Fibroblast of villous mesenchyme (primary cell): ENCODE results near the gene TCERG1L. TPM values are rescaled to one million over a fixed set of nuclear protein-coding genes. Genes with fewer than 3 reads are reported as not detected.

Source experiments
- DNase-seq: peaks from one replicate; pipeline ENCODE4 v3.0.0-alpha.2; 2010; ENCODE audit warnings: low read depth
- H3K4me3 ChIP-seq: 2 replicates; pipeline ENCODE4 v1.5.1; 2011; ENCODE audit warnings: low read depth, mild to moderate bottlenecking, low read length
- total RNA-seq: library from RNA; depleted of rRNA; stranded (reverse); fragments of >200 nt; gene quantifications from 2 replicates; pipeline ENCODE4 v1.2.3, GENCODE V29; 2012
- TF ChIP-seq, protein P1 (sequence below): IDR thresholded peaks from 2 replicates; pipeline ENCODE4 v1.5.1; 2012; ENCODE audit warnings: low read depth, mild to moderate bottlenecking, low read length; ENCODE audit not compliant: insufficient read depth

TCERG1L gene
- total RNA-seq, 1 donor, result not detected

DNA sequence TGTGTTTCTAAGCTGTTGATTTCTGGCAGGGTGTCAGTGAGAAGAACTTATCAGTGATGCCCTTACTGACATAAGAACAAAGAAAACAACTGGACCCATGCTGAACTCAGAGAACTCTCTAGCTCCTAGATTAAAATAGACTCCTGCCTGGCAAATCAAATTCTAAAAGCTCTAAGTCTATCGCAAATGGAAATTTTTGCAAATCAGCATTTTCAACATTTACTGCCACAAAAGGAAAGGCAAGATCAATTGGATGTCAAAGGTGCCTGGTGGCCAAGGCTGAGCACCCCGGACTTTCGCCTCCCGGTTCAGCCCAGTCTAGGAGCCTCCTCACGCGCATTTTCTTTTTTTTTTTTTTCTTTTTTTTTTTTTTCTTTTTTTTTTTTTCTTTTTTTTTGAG is 251.6 kb downstream of the TCERG1L start:
- TF ChIP-seq, protein P1, sequence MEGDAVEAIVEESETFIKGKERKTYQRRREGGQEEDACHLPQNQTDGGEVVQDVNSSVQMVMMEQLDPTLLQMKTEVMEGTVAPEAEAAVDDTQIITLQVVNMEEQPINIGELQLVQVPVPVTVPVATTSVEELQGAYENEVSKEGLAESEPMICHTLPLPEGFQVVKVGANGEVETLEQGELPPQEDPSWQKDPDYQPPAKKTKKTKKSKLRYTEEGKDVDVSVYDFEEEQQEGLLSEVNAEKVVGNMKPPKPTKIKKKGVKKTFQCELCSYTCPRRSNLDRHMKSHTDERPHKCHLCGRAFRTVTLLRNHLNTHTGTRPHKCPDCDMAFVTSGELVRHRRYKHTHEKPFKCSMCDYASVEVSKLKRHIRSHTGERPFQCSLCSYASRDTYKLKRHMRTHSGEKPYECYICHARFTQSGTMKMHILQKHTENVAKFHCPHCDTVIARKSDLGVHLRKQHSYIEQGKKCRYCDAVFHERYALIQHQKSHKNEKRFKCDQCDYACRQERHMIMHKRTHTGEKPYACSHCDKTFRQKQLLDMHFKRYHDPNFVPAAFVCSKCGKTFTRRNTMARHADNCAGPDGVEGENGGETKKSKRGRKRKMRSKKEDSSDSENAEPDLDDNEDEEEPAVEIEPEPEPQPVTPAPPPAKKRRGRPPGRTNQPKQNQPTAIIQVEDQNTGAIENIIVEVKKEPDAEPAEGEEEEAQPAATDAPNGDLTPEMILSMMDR, result no peak
- no peak for DNase-seq
- no peak overlapping the region for H3K4me3 ChIP-seq

DNA sequence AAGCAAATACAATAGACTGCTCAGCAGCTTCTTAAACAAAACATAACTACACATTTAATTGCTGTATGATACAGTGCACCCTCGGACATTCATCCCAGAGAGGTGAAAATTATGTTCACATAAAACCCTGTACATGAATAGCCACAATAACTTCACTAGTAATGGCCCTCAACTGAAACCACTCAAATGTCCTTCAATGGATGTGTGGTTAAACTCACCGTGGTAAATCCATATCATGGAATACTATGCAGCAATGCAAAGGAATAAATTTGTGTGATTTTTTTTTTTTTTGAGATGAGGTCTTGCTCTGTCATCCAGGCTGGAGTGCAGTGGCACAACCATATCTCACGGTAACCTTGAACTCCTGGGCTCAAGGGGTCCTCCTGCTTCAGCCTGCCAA is 252.7 kb downstream of the TCERG1L start:
- no peak overlapping the region for H3K4me3 ChIP-seq
- TF ChIP-seq, protein P1, result no peak
- DNase-seq, result no peak

DNA sequence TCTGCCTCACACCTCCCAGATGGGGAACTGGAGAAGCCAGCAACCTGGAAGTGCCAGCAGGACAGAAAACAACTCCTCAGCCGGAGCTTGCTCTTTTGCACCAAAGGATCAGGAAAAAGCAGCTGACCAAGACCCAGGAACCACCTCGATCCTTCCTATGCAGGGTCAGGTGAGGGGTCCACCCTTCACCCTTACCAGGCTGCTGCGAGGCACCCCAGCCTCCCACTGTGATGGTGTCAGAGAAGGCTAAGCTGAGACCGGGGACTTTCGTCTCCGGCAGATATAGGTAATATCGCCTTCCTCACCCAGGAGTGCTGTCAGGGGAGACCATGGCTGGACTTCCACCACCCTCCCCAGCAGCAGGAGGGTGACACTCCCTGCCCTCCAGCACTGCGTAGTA is 254.7 kb downstream of the TCERG1L start:
- no peak overlapping the region for H3K4me3 ChIP-seq
- DNase-seq, result no peak
- TF ChIP-seq, protein P1, result no peak

DNA sequence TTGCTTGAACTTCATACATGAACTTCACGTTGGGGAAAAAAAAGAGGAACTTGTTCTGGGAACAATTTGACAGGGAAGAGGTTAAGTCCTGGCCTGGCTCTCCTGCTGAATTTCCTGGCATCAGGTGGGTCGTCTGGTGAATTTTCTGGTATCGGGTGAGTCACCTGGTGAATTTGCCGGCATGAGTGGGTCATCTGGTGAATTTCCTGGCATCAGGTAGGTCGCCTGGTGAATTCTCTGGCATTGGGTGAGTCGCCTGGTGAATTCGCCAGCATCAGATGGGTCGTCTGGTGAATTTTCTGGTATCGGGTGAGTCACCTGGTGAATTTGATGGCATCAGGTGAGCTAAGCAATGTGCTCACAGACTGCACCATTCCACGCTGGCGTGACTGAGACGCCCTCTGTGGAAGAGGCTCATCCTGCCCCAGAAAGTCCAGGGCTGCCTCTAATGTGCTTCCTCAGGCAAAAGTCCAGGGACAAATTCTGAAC is 255.4 kb downstream of the TCERG1L start:
- no peak overlapping the region for H3K4me3 ChIP-seq
- TF ChIP-seq, protein P1, result no peak
- no peak for DNase-seq

DNA sequence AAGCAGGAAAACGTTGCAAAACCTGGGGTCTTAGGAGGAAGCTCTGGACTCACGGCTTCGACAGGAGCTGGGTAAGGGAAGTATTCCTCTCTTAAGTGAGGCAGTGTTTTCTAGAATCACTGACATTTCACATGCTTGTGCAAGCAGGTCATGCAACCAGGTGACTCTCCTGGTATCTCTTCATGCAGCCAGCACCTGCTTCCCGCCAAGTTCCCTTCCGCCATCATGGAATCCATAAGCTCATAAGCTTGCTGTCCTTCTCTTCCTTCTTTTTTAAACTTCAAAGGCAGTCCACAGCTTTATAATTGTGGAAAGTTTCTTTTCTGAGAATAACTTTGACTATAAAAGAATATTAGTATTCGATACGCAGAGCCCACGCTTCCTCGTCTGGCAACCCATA is 256.1 kb downstream of the TCERG1L start:
- H3K4me3 ChIP-seq, result no peak overlapping the region
- TF ChIP-seq, protein P1, result no peak
- DNase-seq, result no peak

DNA sequence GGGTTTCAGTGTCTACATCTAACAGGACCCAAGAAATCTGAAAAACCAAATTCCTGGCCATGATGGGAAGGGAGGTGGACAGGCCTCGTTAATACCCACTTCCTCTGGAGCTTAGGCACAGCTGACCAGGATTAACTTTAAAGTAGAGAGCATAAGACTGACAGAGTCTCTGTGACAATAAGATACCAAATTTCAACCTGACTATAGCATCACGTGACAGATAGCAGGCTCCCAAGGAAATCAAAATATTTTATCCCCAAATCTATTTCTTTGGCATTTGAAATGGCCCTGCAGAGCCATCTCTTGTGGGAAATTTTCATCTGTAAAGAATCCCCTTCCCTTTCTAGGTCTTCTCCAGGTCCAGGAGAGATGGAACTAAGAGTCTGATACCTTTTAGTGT is 258.3 kb downstream of the TCERG1L start:
- no peak overlapping the region for H3K4me3 ChIP-seq
- no peak for DNase-seq
- TF ChIP-seq, protein P1, result no peak

DNA sequence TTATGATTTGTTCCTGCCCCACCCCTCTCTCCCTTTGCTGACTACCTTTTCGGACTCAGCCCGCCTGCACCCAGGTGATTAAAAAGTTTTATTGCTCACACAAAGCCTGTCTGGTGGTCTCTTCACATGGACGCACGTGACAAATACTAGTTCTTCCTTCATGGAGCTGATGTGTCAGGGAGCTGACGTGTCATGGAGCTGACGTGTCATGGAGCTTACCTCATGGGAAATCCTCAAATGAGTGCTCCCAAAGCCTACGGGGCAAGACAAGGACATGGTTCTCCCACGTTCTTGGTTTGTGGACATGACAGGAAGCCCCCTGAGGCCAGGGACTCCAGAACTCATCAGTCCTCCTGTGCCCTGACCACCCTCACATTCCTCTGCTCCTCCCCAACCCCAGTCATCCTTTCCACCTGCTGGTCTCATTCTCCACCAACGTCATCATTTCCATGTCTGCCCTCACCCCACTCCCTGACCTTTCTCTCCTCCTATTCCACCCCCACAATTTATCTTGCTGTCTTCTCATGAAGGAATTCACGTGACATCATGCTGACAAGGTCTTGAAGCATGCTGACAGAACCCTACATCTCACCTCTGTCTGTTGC is 261.3 kb downstream of the TCERG1L start:
- no peak for DNase-seq
- TF ChIP-seq, protein P1, result no peak
- H3K4me3 ChIP-seq, result no peak overlapping the region
